Measurements from ENCODE around the gene LDLRAD3. TPM values are rescaled to one million over a fixed set of nuclear protein-coding genes. Genes with fewer than 3 reads are reported as not detected.

Gene LDLRAD3
- total and polyA plus RNA-seq, 7 donors, result 5.9 to 20.7 (median 12.1) TPM

GRCh38 chr11:36127550-36127949 is 183.7 kb downstream of the LDLRAD3 start:
- DNase-seq, result no peak
- no peaks in the 10 kb centered on the region for H3K36me3 ChIP-seq (ENCODE audit: insufficient read depth in 1 of 2, low read depth in 1 of 2)
- no peak for TF ChIP-seq CTCF (IDR thresholded peaks at IDR 0.05)
- intact Hi-C loops (cut with DNase I), result loop anchor here in 1 of 2 donors (10.0 kb wide), 1 partner anchor 73 kb away; no protein-coding TSS in a partner anchor
- H3K4me1 ChIP-seq, result peaks cover 13% of the 10 kb centered on the region
- no peak overlapping the region for H3K4me3 ChIP-seq
- H3K9me3 ChIP-seq, result no peaks in the 10 kb centered on the region
- ATAC-seq, result no peak
- H3K27ac ChIP-seq, result no peak overlapping the region
- no peaks in the 10 kb centered on the region for H3K27me3 ChIP-seq (ENCODE audit: insufficient read depth in 3 of 3, low read length in 2 of 3)

GRCh38 chr11:36129955-36130354 is 186.1 kb downstream of the LDLRAD3 start:
- ATAC-seq, result no peak
- Histone ChIP-seq H3K27me3 (ENCODE audit: insufficient read depth in 3 of 3, low read length in 2 of 3) (no peaks in the 10 kb centered on the region), H3K9me3 (no peaks in the 10 kb centered on the region), H3K4me3 (no peak overlapping the region), H3K27ac (no peak overlapping the region), H3K4me1 (no peaks in the 10 kb centered on the region), H3K36me3 (ENCODE audit: insufficient read depth in 1 of 2, low read depth in 1 of 2) (no peaks in the 10 kb centered on the region)
- DNase-seq, result no peak
- 96 to 98% (median 96%) methylated on average over 6 of the region's 6 CpGs for WGBS, 3 donors
- no peak for TF ChIP-seq CTCF (IDR thresholded peaks at IDR 0.05)
- intact Hi-C loops (cut with DNase I), result loop anchor here (2.0 to 10.0 kb wide), 5 partner anchors 75 to 513 kb away; partner anchors contain the start of gene FJX1 (in 1 of the 2)

DNA sequence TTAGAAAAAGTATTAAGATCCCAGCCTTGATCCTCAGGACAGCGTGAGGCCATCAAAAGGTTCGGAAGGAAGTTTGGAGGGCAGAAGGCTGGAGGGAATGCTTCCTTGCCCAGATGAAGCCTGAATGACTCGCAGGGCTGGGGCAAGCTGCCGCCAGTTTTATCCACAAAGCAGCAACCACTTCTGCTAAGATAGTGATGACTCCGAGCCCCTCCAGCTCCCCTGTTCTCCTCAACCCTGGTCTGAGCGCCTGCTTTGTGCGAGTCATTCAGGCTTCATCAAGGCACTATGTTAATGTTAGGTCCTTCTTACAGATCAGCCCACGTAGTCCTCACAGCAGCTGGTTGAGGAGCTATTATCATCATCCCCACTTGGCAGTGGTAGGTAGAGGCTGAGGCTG is 186.5 kb downstream of the LDLRAD3 start:
- Histone ChIP-seq H3K4me1 (no peaks in the 10 kb centered on the region), H3K4me3 (no peak overlapping the region), H3K27me3 (ENCODE audit: insufficient read depth in 3 of 3, low read length in 2 of 3) (no peaks in the 10 kb centered on the region), H3K9me3 (no peaks in the 10 kb centered on the region), H3K36me3 (ENCODE audit: insufficient read depth in 1 of 2, low read depth in 1 of 2) (no peaks in the 10 kb centered on the region), H3K27ac (no peak overlapping the region)
- WGBS, 3 donors, result 87 to 93% (median 91%) methylated on average over 8 of the region's 8 CpGs
- TF ChIP-seq CTCF (IDR thresholded peaks at IDR 0.05), result no peak
- intact Hi-C loops (cut with DNase I), result loop anchor here (2.0 to 5.0 kb wide), 4 partner anchors 92 to 514 kb away; partner anchors contain the start of gene FJX1 (in 1 of the 2)
- DNase-seq (no peak), ATAC-seq (peak in 1 of 4 donors; percentile 33)

GRCh38 chr11:36131721-36132397 is 188.0 kb downstream of the LDLRAD3 start:
- peak; percentile 60 to 92 (median 76) for ATAC-seq
- no peaks in the 10 kb centered on the region for H3K9me3 ChIP-seq
- WGBS, 3 donors, result 13 to 31% (median 26%) methylated on average over 8 of the region's 8 CpGs
- peak; percentile 69 for TF ChIP-seq CTCF (IDR thresholded peaks at IDR 0.05)
- H3K27ac ChIP-seq, result no peak overlapping the region
- H3K27me3 ChIP-seq (ENCODE audit: insufficient read depth in 3 of 3, low read length in 2 of 3), result no peaks in the 10 kb centered on the region
- no peak overlapping the region for H3K4me3 ChIP-seq
- DNase-seq, result peak; percentile 52 to 57
- no peaks in the 10 kb centered on the region for H3K4me1 ChIP-seq
- intact Hi-C loops (cut with DNase I), result loop anchor here (2.0 to 5.0 kb wide), 4 partner anchors 93 to 515 kb away; partner anchors contain the start of gene FJX1 (in 1 of the 2)
- H3K36me3 ChIP-seq (ENCODE audit: insufficient read depth in 1 of 2, low read depth in 1 of 2), result no peaks in the 10 kb centered on the region

All from psoas muscle (tissue), 8 donors.